K562 (cell line): ENCODE results near the gene UQCC5. TPM values are rescaled to one million over a fixed set of nuclear protein-coding genes. Genes with fewer than 3 reads are reported as not detected.

Experiments
- ATAC-seq: fragments of 200-7000 bp; cut with Tn5 transposase; 3 replicates; pipeline ENCODE4 v1.9.1; 2020; ENCODE audit warnings: moderate library complexity
- BruUV-seq: library from RNA; stranded (reverse); fragments of 400-500 nt; replicated peaks from 2 replicates; lab custom pipeline; 2021; lab: Mats Ljungman, UMichigan
- CTCF ChIA-PET: fragments of 300-600 bp; formaldehyde crosslinking; extraction: SDS; loops from one replicate; lab custom pipeline; 2021; ENCODE audit warnings: low intra/inter-chr PET ratio; lab: Yijun Ruan, JAX
- POLR2A ChIA-PET: fragments of 300-600, 350-650 bp; sonication (Branson Sonifier 250); formaldehyde crosslinking; extraction: SDS; loops from one replicate; lab custom pipeline; 2021; ENCODE audit warnings: antibody characterized with exemption, inconsistent platforms; lab: Yijun Ruan, JAX
- DNase-seq, 4 experiments: peaks; one replicate each; pipeline versions ENCODE4 v3.0.0 to v3.0.0-alpha.2; 2011 to 2018; ENCODE audit warnings: low spot score in 3 of 4, mixed read lengths in 3 of 4; ENCODE audit errors: extremely low read depth in 1 of 4
- FAIRE-seq: peaks from 2 replicates; lab custom pipeline; 2011; peaks lifted over from hg19 to GRCh38; lab: Jason Lieb, UNC
- H2AFZ ChIP-seq: 2 replicates; pipeline ENCODE4 v1.6.0; 2011; ENCODE audit warnings: low read depth, low read length, control low read depth, inconsistent platforms
- H3K27ac ChIP-seq: fragments of 200-600 bp; 3 replicates; pipeline ENCODE4 v1.8.0; 2011; ENCODE audit warnings: low read depth, mild to moderate bottlenecking, control low read depth, inconsistent platforms, low read length, moderate library complexity, mixed read lengths; ENCODE audit errors: extremely low read depth
- H3K27me3 ChIP-seq, 2 experiments: fragments of 300-600 bp in 1 of 2; 2 replicates in 1 of 2; 3 replicates in 1 of 2; pipeline versions ENCODE4 v1.6.0 to v1.8.0; 2011; ENCODE audit warnings: inconsistent platforms in 2 of 2, low read length in 2 of 2, mild to moderate bottlenecking in 1 of 2, mixed read lengths in 1 of 2, moderate library complexity in 1 of 2; ENCODE audit not compliant: control insufficient read depth in 2 of 2, insufficient read depth in 2 of 2
- H3K36me3 ChIP-seq: fragments of 300-600 bp; 3 replicates; pipeline ENCODE4 v1.8.0; 2011; ENCODE audit warnings: mild to moderate bottlenecking, low read length, inconsistent platforms; ENCODE audit not compliant: control insufficient read depth, insufficient read depth
- H3K4me1 ChIP-seq, 2 experiments: fragments of 200-600 bp in 1 of 2; replicated peaks in 1 of 2; 2 replicates in 1 of 2; 3 replicates in 1 of 2; pipeline versions ENCODE4 v1.5.1 to v1.8.0; 2011; ENCODE audit warnings: inconsistent platforms in 2 of 2, low read length in 2 of 2, mild to moderate bottlenecking in 1 of 2, mixed read lengths in 1 of 2, moderate library complexity in 1 of 2; ENCODE audit not compliant: control insufficient read depth in 2 of 2, insufficient read depth in 2 of 2
- H3K4me2 ChIP-seq: 2 replicates; pipeline ENCODE4 v1.6.1; 2011; ENCODE audit warnings: low read length, control low read depth, inconsistent platforms, mixed read lengths; ENCODE audit not compliant: insufficient read depth
- H3K4me3 ChIP-seq: fragments of 200-600 bp; sonication (generic), shearing (Covaris generic); 2 replicates; pipeline ENCODE4 v1.5.1; 2016; ENCODE audit warnings: control low read depth, inconsistent platforms
- H3K79me2 ChIP-seq: fragments of 200-600 bp; 3 replicates; pipeline ENCODE4 v1.8.0; 2011; ENCODE audit warnings: low read length, inconsistent platforms; ENCODE audit not compliant: control insufficient read depth, insufficient read depth
- H3K9ac ChIP-seq, 2 experiments: 2 replicates each; pipeline versions ENCODE4 v1.6.0 to v1.6.1; 2011; ENCODE audit warnings: low read depth in 2 of 2, low read length in 2 of 2, control low read depth in 1 of 2, inconsistent platforms in 1 of 2, mild to moderate bottlenecking in 1 of 2, mixed read lengths in 1 of 2; ENCODE audit not compliant: insufficient read depth in 1 of 2
- H3K9me1 ChIP-seq: one replicate; pipeline ENCODE4 v1.6.0; 2011; ENCODE audit warnings: inconsistent platforms, mild to moderate bottlenecking, low read length, moderate library complexity; ENCODE audit not compliant: control insufficient read depth, insufficient read depth
- H3K9me3 ChIP-seq: replicated peaks from 2 replicates; pipeline ENCODE4 v1.5.1; 2011; ENCODE audit warnings: low read depth, low read length, inconsistent platforms; ENCODE audit not compliant: control insufficient read depth, insufficient read depth
- H4K20me1 ChIP-seq: replicated peaks from 2 replicates; pipeline ENCODE4 v1.6.1; 2011; ENCODE audit warnings: low read length, inconsistent platforms, mixed read lengths; ENCODE audit not compliant: control insufficient read depth, insufficient read depth
- AFF1 ChIP-seq, 2 experiments: fragments of 450-650 bp; IDR thresholded peaks; 2 replicates each; pipeline ENCODE4 v1.6.1; 2018; ENCODE audit warnings: mild to moderate bottlenecking in 2 of 2, low read depth in 1 of 2; ENCODE audit not compliant: partially characterized antibody in 2 of 2
- GABPB1 ChIP-seq: sonication (generic); formaldehyde crosslinking; IDR thresholded peaks from 2 replicates; pipeline ENCODE4 v1.8.0; 2022; ENCODE audit warnings: mild to moderate bottlenecking, missing genetic modification reagents
- HMBOX1 ChIP-seq: sonication (generic); IDR thresholded peaks from 2 replicates; pipeline ENCODE4 v1.6.1; 2016
- SMARCA5 ChIP-seq: fragments of 450-650 bp; IDR thresholded peaks from 2 replicates; pipeline ENCODE4 v1.6.1; 2016
- SMC3 ChIP-seq: conservative IDR thresholded peaks from 2 replicates; pipeline ENCODE4 v1.6.1; 2011; ENCODE audit warnings: low read depth, low read length, improper control_type of control experiment; ENCODE audit not compliant: insufficient read depth
- WGBS: fragments of 100-300 bp; shearing (Covaris generic); methylation state at CpG from one replicate; pipeline ENCODE4 v1.1.6; 2016; ENCODE audit warnings: low coverage, mixed read lengths; ENCODE audit not compliant: insufficient coverage; ENCODE audit errors: missing lambda C conversion rate; 5-methylcytosine and 5-hydroxymethylcytosine counted together
- in situ Hi-C: fragments of 300-500 bp; cut with MboI; formaldehyde crosslinking; loops from 4 replicates; pipeline ENCODE4 v1.15.0; 2018; ENCODE audit warnings: inconsistent platforms, mixed read lengths
- intact Hi-C: fragments of 100-400 bp; cut with micrococcal nuclease; formaldehyde crosslinking; loops from 2 replicates; pipeline ENCODE4 v1.14.2; 2022
- polyA plus RNA-seq, 8 experiments: library from polyadenylated mRNA; depleted of rRNA in 4 of 8; stranded (reverse) in 5 of 8; unstranded in 3 of 8; fragments of >200 nt; fragmentation: Nextera tagmentation in 2 of 8; fragmentation: Illumina TruSeq in 1 of 8; extraction: Ambion mirVana in 2 of 8; extraction: Trizol in 1 of 8; gene quantifications; 2 replicates each; pipeline versions ENCODE4 v1.2.1 to v1.2.3, GENCODE V29; 2011 to 2014; ENCODE audit warnings: inconsistent platforms in 1 of 8, missing spikeins in 1 of 8
- total RNA-seq, 7 experiments: library from RNA; depleted of rRNA in 6 of 7; stranded (reverse); fragments of >200 nt in 6 of 7; fragmentation: Illumina TruSeq in 2 of 7; extraction: Trizol in 2 of 7; gene quantifications; 2 replicates each; pipeline versions ENCODE4 v1.2.1 to v1.2.3, GENCODE V29; 2011 to 2021; ENCODE audit warnings: low replicate concordance in 1 of 7

The UQCC5 gene
- total and polyA plus RNA-seq, 9 of the 15 experiments (the other 6 are each of a cell fraction or from before 2014, with no cell fraction given), result 10.2 to 55.4 (median 33.8) TPM

GRCh38 chr3:52504977-52505376, 31.4 kb upstream of the UQCC5 start:
- Histone ChIP-seq H3K4me3 (no peak overlapping the region), H3K4me2 (no peak overlapping the region), H3K27me3 (peaks cover 0 to 5% of the 10 kb centered on the region in 2 experiments; a peak in 1 of 5 replicates), H3K79me2 (no peaks in the 10 kb centered on the region), H3K36me3 (no peaks in the 10 kb centered on the region), H4K20me1 (no peaks in the 10 kb centered on the region), H3K27ac (no peak overlapping the region), H3K9ac (peak overlapping the region in 1 of 2 experiments; percentile 64; a peak in 2 of 4 replicates), H2AFZ (no peak overlapping the region), H3K4me1 (peaks cover 0 to 46% of the 10 kb centered on the region in 2 experiments; a peak in 2 of 5 replicates), H3K9me1 (no peaks in the 10 kb centered on the region), H3K9me3 (no peaks in the 10 kb centered on the region)
- in situ Hi-C loops, result no loop called here
- ChIA-PET POLR2A (interaction anchor here (0.6 to 1.5 kb wide), 5 partner anchors 11 to 80 kb away, joined by 3 to 5 read pairs (median 4); no protein-coding TSS in a partner anchor), CTCF (no interaction called here)
- ATAC-seq (no peak), FAIRE-seq (no peak), DNase-seq (no peak)
- TF ChIP-seq GABPB1, result no peak
- TF ChIP-seq SMARCA5, result no peak
- TF ChIP-seq AFF1 (IDR thresholded peaks at IDR 0.05; ENCODE audit: low read depth in 1 of 2, partially characterized antibody in 2 of 2), result no peak
- no peak for TF ChIP-seq SMC3
- no peak for TF ChIP-seq HMBOX1
- intact Hi-C loops, result no loop called here
- BruUV-seq, result no TSS peak
- WGBS, result 7% methylated on average over 5 of the region's 10 CpGs
